ENCODE measurements around the gene ARF6. TPM values are rescaled to one million over a fixed set of nuclear protein-coding genes. Genes with fewer than 3 reads are reported as not detected.

ARF6 gene
- polyA plus RNA-seq, 1 experiment, result 21.8 TPM

GRCh38 chr14:49875640-49876198, 17.2 kb upstream of the ARF6 start:
- no peak for TF ChIP-seq CTCF (IDR thresholded peaks at IDR 0.05; ENCODE audit: insufficient read depth, low read depth, low read length)
- Histone ChIP-seq H3K4me3 (ENCODE audit: low read depth, low read length) (no peak overlapping the region), H3K36me3 (ENCODE audit: control insufficient read depth, insufficient read depth, low read length) (no peaks in the 10 kb centered on the region), H3K27me3 (ENCODE audit: control insufficient read depth, insufficient read depth, low read length) (no peaks in the 10 kb centered on the region)
- POLR2A ChIA-PET, result no interaction called here
- CTCF ChIA-PET, result interaction anchor here (0.6 to 2.8 kb wide), 2 partner anchors 17 to 229 kb away, joined by 3 to 6 read pairs; partner anchors contain the start of gene ARF6
- no peak for DNase-seq (ENCODE audit: low read depth)

GRCh38 chr14:49876563-49877127, 16.2 kb upstream of the ARF6 start:
- no peaks in the 10 kb centered on the region for H3K36me3 ChIP-seq (ENCODE audit: control insufficient read depth, insufficient read depth, low read length)
- H3K27me3 ChIP-seq (ENCODE audit: control insufficient read depth, insufficient read depth, low read length), result no peaks in the 10 kb centered on the region
- POLR2A ChIA-PET, result no interaction called here
- H3K4me3 ChIP-seq (ENCODE audit: low read depth, low read length), result no peak overlapping the region
- no peak for TF ChIP-seq CTCF (IDR thresholded peaks at IDR 0.05; ENCODE audit: insufficient read depth, low read depth, low read length)
- no peak for DNase-seq (ENCODE audit: low read depth)
- CTCF ChIA-PET, result interaction anchor here (0.6 kb wide), 1 partner anchor 228 kb away, joined by 3 read pairs; no protein-coding TSS in a partner anchor

- TF ChIP-seq CTCF (IDR thresholded peaks at IDR 0.05; ENCODE audit: insufficient read depth, low read depth, low read length), result peak; percentile 68
- Histone ChIP-seq H3K27me3 (ENCODE audit: control insufficient read depth, insufficient read depth, low read length) (no peaks in the 10 kb centered on the region), H3K4me3 (ENCODE audit: low read depth, low read length) (no peak overlapping the region), H3K36me3 (ENCODE audit: control insufficient read depth, insufficient read depth, low read length) (no peaks in the 10 kb centered on the region)
- DNase-seq (ENCODE audit: low read depth), result no peak
- ChIA-PET CTCF (interaction anchor here (0.6 to 2.6 kb wide), 14 partner anchors 11 to 892 kb away, joined by 3 to 13 read pairs (median 3); no protein-coding TSS in a partner anchor), POLR2A (no interaction called here)
These were observed 13.2 kb upstream of the ARF6 start for GRCh38 chr14:49879646-49880204.

GRCh38 chr14:49880267-49881064, 12.4 kb upstream of the ARF6 start:
- no peak for TF ChIP-seq CTCF (IDR thresholded peaks at IDR 0.05; ENCODE audit: insufficient read depth, low read depth, low read length)
- ChIA-PET CTCF (interaction anchor here (0.8 to 2.6 kb wide), 11 partner anchors 12 to 228 kb away, joined by 3 to 13 read pairs (median 3); no protein-coding TSS in a partner anchor), POLR2A (no interaction called here)
- Histone ChIP-seq H3K4me3 (ENCODE audit: low read depth, low read length) (no peak overlapping the region), H3K36me3 (ENCODE audit: control insufficient read depth, insufficient read depth, low read length) (no peaks in the 10 kb centered on the region), H3K27me3 (ENCODE audit: control insufficient read depth, insufficient read depth, low read length) (no peaks in the 10 kb centered on the region)
- DNase-seq (ENCODE audit: low read depth), result no peak
